Astrocyte (in vitro differentiated cells and primary cell): Measurements from ENCODE around the gene WNT9A. TPM values are rescaled to one million over a fixed set of nuclear protein-coding genes. Genes with fewer than 3 reads are reported as not detected.

ENCODE experiments used
- DNase-seq: peaks from one replicate; pipeline ENCODE4 v3.0.0-alpha.2; 2010; ENCODE audit warnings: low read depth
- FAIRE-seq: peaks from 2 replicates; lab custom pipeline; 2011; peaks lifted over from hg19 to GRCh38; lab: Jason Lieb, UNC
- H2AFZ ChIP-seq: 2 replicates; pipeline ENCODE4 v1.6.0; 2012; ENCODE audit warnings: low read depth, low read length, inconsistent platforms
- H3K27ac ChIP-seq: 2 replicates; pipeline ENCODE4 v1.5.1; 2011; ENCODE audit warnings: low read depth, low read length, inconsistent platforms
- H3K27me3 ChIP-seq: 2 replicates; pipeline ENCODE4 v1.6.0; 2011; ENCODE audit warnings: low read length, inconsistent platforms; ENCODE audit not compliant: insufficient read depth
- H3K36me3 ChIP-seq: 2 replicates; pipeline ENCODE4 v1.5.1; 2011; ENCODE audit warnings: low read length, inconsistent platforms; ENCODE audit not compliant: insufficient read depth
- H3K4me1 ChIP-seq: 2 replicates; pipeline ENCODE4 v1.5.1; 2011; ENCODE audit warnings: low read length, inconsistent platforms; ENCODE audit not compliant: insufficient read depth
- H3K4me2 ChIP-seq: 2 replicates; pipeline ENCODE4 v1.6.0; 2012; ENCODE audit warnings: low read length, inconsistent platforms
- H3K4me3 ChIP-seq: 2 replicates; pipeline ENCODE4 v1.5.1; 2011; ENCODE audit warnings: low read depth, mild to moderate bottlenecking, low read length, inconsistent platforms; ENCODE audit not compliant: insufficient read depth
- H3K79me2 ChIP-seq: 2 replicates; pipeline ENCODE4 v1.6.0; 2012; ENCODE audit warnings: mild to moderate bottlenecking, low read length, inconsistent platforms; ENCODE audit not compliant: insufficient read depth
- H3K9ac ChIP-seq: 2 replicates; pipeline ENCODE4 v1.6.0; 2012; ENCODE audit warnings: mild to moderate bottlenecking, low read length, inconsistent platforms
- H3K9me3 ChIP-seq: 2 replicates; pipeline ENCODE4 v1.5.1; 2012; ENCODE audit warnings: low read depth, mild to moderate bottlenecking, low read length, inconsistent platforms; ENCODE audit not compliant: insufficient read depth
- H4K20me1 ChIP-seq: 2 replicates; pipeline ENCODE4 v1.6.0; 2012; ENCODE audit warnings: low read length, inconsistent platforms; ENCODE audit not compliant: insufficient read depth
- H3K27ac Mint-ChIP-seq: one replicate; pipeline ENCODE4 v1.8.0; 2021; ENCODE audit warnings: mild to moderate bottlenecking, mixed read lengths; ENCODE audit not compliant: unreplicated experiment
- H3K27me3 Mint-ChIP-seq: one replicate; pipeline ENCODE4 v1.8.0; 2021; ENCODE audit warnings: low read depth, mixed read lengths; ENCODE audit not compliant: unreplicated experiment
- H3K36me3 Mint-ChIP-seq: one replicate; pipeline ENCODE4 v1.8.0; 2021; ENCODE audit warnings: low read depth, mixed read lengths; ENCODE audit not compliant: unreplicated experiment
- H3K4me1 Mint-ChIP-seq: one replicate; pipeline ENCODE4 v1.8.0; 2021; ENCODE audit warnings: low read depth, mixed read lengths; ENCODE audit not compliant: unreplicated experiment
- H3K4me3 Mint-ChIP-seq: one replicate; pipeline ENCODE4 v1.8.0; 2021; ENCODE audit warnings: mild to moderate bottlenecking, moderate library complexity, mixed read lengths; ENCODE audit not compliant: unreplicated experiment
- H3K9me3 Mint-ChIP-seq: one replicate; pipeline ENCODE4 v1.8.0; 2021; ENCODE audit warnings: mild to moderate bottlenecking, mixed read lengths; ENCODE audit not compliant: unreplicated experiment
- EZH2 ChIP-seq: IDR thresholded peaks from 2 replicates; pipeline ENCODE4 v1.6.1; 2012; ENCODE audit warnings: mild to moderate bottlenecking, low read length, inconsistent platforms; ENCODE audit not compliant: insufficient read depth
- total RNA-seq: library from RNA; stranded (reverse); gene quantifications from 2 replicates; pipeline ENCODE4 v1.2.1, GENCODE V29; 2021
- TF ChIP-seq, protein P1 (sequence below): IDR thresholded peaks from 2 replicates; pipeline ENCODE4 v1.5.1; 2011; ENCODE audit warnings: low read depth, mild to moderate bottlenecking, inconsistent platforms, low read length, moderate library complexity; ENCODE audit not compliant: insufficient read depth

WNT9A gene
- total RNA-seq, 1 donor from 2014 or later: 4.1 TPM

DNA sequence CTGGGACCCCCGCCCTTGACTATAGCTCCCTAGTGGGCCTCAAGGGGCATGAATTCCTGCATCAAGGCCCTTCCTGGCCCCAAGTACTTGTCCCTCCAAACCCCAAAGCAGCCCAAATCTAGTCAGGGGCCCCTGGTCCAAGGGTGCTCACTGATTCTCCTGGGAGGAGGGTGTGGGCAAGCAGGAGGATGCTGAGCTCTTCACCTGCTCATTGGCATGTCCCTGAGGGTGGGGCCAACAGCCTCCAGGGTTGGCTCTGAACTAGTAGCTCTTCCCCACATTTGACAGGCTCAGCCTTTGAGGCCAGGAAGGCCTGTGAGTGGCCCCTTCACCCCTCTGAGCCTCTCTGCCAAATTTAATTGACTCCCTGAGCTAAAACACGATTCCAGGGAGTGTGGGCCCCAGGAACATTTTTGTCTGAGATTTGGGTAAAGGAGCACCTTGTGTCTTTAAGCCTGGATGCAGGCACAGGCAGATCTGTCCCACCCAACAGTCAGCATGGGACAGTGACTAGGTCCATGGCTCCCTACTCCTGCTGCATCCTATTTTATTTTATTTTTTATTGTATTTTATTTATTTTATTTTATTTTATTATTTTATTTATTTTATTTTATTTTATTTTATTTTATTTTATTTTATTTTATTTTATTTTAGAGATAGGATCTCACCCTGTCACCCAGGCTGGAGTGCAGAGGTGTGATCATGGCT, 11.0 kb upstream of the WNT9A start:
- no peak for TF ChIP-seq EZH2
- TF ChIP-seq, protein P1, sequence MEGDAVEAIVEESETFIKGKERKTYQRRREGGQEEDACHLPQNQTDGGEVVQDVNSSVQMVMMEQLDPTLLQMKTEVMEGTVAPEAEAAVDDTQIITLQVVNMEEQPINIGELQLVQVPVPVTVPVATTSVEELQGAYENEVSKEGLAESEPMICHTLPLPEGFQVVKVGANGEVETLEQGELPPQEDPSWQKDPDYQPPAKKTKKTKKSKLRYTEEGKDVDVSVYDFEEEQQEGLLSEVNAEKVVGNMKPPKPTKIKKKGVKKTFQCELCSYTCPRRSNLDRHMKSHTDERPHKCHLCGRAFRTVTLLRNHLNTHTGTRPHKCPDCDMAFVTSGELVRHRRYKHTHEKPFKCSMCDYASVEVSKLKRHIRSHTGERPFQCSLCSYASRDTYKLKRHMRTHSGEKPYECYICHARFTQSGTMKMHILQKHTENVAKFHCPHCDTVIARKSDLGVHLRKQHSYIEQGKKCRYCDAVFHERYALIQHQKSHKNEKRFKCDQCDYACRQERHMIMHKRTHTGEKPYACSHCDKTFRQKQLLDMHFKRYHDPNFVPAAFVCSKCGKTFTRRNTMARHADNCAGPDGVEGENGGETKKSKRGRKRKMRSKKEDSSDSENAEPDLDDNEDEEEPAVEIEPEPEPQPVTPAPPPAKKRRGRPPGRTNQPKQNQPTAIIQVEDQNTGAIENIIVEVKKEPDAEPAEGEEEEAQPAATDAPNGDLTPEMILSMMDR: no peak
- no peak overlapping the region for H3K27ac ChIP-seq
- no peak overlapping the region for H2AFZ ChIP-seq
- H3K9me3 Mint-ChIP-seq: peaks cover 2% of the 10 kb centered on the region
- H3K27me3 ChIP-seq: peaks cover 7% of the 10 kb centered on the region
- H3K4me1 Mint-ChIP-seq: no peaks in the 10 kb centered on the region
- peaks cover 22% of the 10 kb centered on the region for H3K27me3 Mint-ChIP-seq
- no peak overlapping the region for H3K9ac ChIP-seq
- no peak overlapping the region for H3K4me3 Mint-ChIP-seq
- H3K4me2 ChIP-seq: no peak overlapping the region
- no peaks in the 10 kb centered on the region for H3K4me1 ChIP-seq
- H3K9me3 ChIP-seq: peaks cover 4% of the 10 kb centered on the region
- H3K36me3 Mint-ChIP-seq: no peaks in the 10 kb centered on the region
- H4K20me1 ChIP-seq: no peaks in the 10 kb centered on the region
- no peaks in the 10 kb centered on the region for H3K36me3 ChIP-seq
- FAIRE-seq (no peak), DNase-seq (no peak)
- H3K27ac Mint-ChIP-seq: no peak overlapping the region
- no peak overlapping the region for H3K4me3 ChIP-seq
- no peaks in the 10 kb centered on the region for H3K79me2 ChIP-seq

DNA sequence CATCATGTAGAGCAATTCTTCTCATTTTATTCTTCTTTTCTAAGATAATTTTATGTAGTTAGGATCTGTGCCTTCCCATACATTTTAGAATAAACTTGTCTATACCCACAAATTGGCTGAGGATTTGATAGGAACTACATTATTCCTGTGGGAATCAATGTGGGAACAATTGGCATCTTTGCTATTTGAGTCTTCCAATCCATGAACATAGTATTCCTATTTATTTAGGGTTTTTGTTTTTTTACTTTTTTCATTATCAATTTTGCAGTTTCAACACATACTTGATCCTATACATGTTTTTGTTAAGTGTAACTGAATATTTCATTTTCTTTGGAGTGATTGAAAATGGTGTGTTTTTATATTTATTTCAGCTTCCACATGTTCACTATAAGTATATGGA, 8.1 kb upstream of the WNT9A start:
- peaks cover 4% of the 10 kb centered on the region for H3K9me3 Mint-ChIP-seq
- Histone ChIP-seq H3K4me1 (no peaks in the 10 kb centered on the region), H3K9me3 (peaks cover 4% of the 10 kb centered on the region), H3K9ac (no peak overlapping the region), H3K4me2 (no peak overlapping the region), H3K36me3 (no peaks in the 10 kb centered on the region), H3K27ac (no peak overlapping the region), H2AFZ (no peak overlapping the region), H4K20me1 (no peaks in the 10 kb centered on the region), H3K27me3 (peaks cover 5% of the 10 kb centered on the region), H3K79me2 (no peaks in the 10 kb centered on the region), H3K4me3 (no peak overlapping the region)
- no peaks in the 10 kb centered on the region for H3K36me3 Mint-ChIP-seq
- peaks cover 4% of the 10 kb centered on the region for H3K4me1 Mint-ChIP-seq
- H3K27me3 Mint-ChIP-seq: peaks cover 30% of the 10 kb centered on the region
- DNase-seq: no peak
- no peak overlapping the region for H3K27ac Mint-ChIP-seq
- no peak for TF ChIP-seq EZH2
- TF ChIP-seq, protein P1: no peak
- no peak overlapping the region for H3K4me3 Mint-ChIP-seq
- no peak for FAIRE-seq

DNA sequence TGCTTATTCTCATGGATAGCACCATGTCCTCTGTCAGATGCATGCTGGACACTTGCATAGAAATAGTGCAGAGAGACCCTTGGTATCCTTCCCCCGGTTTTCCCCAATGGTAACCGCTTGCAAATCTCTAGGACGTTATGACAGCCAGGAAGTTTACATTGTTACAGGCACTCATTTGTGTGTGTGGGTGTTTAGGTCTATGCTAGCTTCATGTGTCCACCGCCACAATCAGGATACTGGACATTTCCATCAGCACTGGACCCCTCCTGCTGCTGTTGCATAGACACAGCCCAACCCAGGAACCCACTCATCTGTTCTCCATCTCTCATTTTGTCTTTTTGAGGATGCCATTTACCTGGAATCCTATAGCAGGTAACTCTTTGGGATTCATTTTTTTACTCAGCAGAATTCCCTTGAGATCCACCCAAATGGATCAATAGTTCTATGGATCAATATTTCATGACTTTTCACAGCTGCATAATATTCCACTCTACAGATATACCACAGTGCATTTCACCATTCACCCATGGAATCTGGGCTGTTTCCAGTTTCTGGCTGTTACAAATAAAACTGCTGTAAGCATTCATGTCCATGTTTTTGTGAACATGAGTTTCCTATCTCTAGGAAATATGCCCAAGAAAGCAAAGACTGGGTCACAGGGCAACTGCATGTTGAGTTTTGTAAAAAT, 6.6 kb upstream of the WNT9A start:
- H3K4me2 ChIP-seq: no peak overlapping the region
- no peak overlapping the region for H3K4me3 ChIP-seq
- H3K36me3 Mint-ChIP-seq: no peaks in the 10 kb centered on the region
- H3K27ac ChIP-seq: no peak overlapping the region
- no peaks in the 10 kb centered on the region for H3K36me3 ChIP-seq
- TF ChIP-seq, protein P1: no peak
- TF ChIP-seq EZH2: no peak
- peaks cover 32% of the 10 kb centered on the region for H3K27me3 Mint-ChIP-seq
- H3K4me1 ChIP-seq: no peaks in the 10 kb centered on the region
- H4K20me1 ChIP-seq: no peaks in the 10 kb centered on the region
- no peaks in the 10 kb centered on the region for H3K79me2 ChIP-seq
- peaks cover 4% of the 10 kb centered on the region for H3K9me3 ChIP-seq
- H3K9me3 Mint-ChIP-seq: peaks cover 4% of the 10 kb centered on the region
- H3K4me1 Mint-ChIP-seq: peaks cover 4% of the 10 kb centered on the region
- H3K4me3 Mint-ChIP-seq: no peak overlapping the region
- no peak for FAIRE-seq
- DNase-seq: no peak
- no peak overlapping the region for H2AFZ ChIP-seq
- H3K27ac Mint-ChIP-seq: no peak overlapping the region
- H3K9ac ChIP-seq: no peak overlapping the region
- H3K27me3 ChIP-seq: peaks cover 5% of the 10 kb centered on the region
